GM12872 (cell line): ENCODE measurements around the gene GBP1.

Experiments
- CTCF ChIP-seq: IDR thresholded peaks from 3 replicates; pipeline ENCODE4 v1.5.1; 2011; ENCODE audit warnings: low read depth, mild to moderate bottlenecking, low read length, moderate library complexity; ENCODE audit not compliant: insufficient read depth

The GBP1 gene

GRCh38 chr1:89069951-89070350, 4.9 kb upstream of the GBP1 start:
- no peak for TF ChIP-seq CTCF

- no peak for TF ChIP-seq CTCF
Observed at GRCh38 chr1:89068291-89068690, 3.3 kb upstream of the GBP1 start.

- TF ChIP-seq CTCF, result no peak
Observed at GRCh38 chr1:89064632-89065031, 376 bp downstream of the GBP1 start.

- no peak for TF ChIP-seq CTCF
Observed at GRCh38 chr1:89063094-89063493, 1.9 kb downstream of the GBP1 start.

- TF ChIP-seq CTCF, result no peak
Observed at GRCh38 chr1:89060091-89060490, 4.9 kb downstream of the GBP1 start.

GRCh38 chr1:89051955-89052312, 13.1 kb downstream of the GBP1 start:
- TF ChIP-seq CTCF, result no peak

GRCh38 chr1:89051300-89051954, 13.6 kb downstream of the GBP1 start:
- TF ChIP-seq CTCF, result no peak
